ENCODE data around the gene KRTAP2-1.

DNA sequence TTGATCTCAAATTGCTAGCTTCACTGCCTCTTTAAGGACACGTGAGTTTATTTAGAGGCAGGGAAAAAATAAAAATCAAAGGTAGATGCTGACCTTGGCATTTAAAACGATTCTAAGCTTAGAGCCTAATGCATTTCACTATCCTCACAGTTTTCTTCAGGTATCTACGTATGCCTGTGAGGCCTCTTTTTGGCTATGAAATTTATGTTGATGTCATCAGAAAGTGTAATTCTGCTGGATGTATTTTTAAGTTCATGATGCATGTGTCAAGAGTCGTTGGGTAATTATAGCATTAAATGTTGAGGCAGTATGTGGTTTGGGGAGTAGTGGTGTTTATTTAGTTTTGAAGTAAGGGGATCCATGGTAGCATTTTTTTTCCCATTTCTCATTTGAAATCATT is 43.2 kb downstream of the KRTAP2-1 start:
- TF ChIP-seq POLR2A (IDR thresholded peaks at IDR 0.05) = no peak
- TF ChIP-seq, protein P1, sequence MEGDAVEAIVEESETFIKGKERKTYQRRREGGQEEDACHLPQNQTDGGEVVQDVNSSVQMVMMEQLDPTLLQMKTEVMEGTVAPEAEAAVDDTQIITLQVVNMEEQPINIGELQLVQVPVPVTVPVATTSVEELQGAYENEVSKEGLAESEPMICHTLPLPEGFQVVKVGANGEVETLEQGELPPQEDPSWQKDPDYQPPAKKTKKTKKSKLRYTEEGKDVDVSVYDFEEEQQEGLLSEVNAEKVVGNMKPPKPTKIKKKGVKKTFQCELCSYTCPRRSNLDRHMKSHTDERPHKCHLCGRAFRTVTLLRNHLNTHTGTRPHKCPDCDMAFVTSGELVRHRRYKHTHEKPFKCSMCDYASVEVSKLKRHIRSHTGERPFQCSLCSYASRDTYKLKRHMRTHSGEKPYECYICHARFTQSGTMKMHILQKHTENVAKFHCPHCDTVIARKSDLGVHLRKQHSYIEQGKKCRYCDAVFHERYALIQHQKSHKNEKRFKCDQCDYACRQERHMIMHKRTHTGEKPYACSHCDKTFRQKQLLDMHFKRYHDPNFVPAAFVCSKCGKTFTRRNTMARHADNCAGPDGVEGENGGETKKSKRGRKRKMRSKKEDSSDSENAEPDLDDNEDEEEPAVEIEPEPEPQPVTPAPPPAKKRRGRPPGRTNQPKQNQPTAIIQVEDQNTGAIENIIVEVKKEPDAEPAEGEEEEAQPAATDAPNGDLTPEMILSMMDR (IDR thresholded peaks at IDR 0.05) = no peak

Measured in sigmoid colon (tissue), 3 donors.